Gastrocnemius medialis (tissue), 4 donors: ENCODE measurements around the gene IMMT.

Experiments used
- CTCF ChIP-seq, 5 experiments: fragments of 450-650 bp in 3 of 5; fragments of 200-600 bp in 2 of 5; sonication (generic) in 2 of 5; IDR thresholded peaks in 4 of 5; conservative IDR thresholded peaks in 1 of 5; 1 replicate in 4 of 5; 2 replicates in 1 of 5; pipeline ENCODE4 v1.5.1; 2016 to 2019; ENCODE audit warnings: antibody characterized with exemption in 5 of 5, mild to moderate bottlenecking in 3 of 5, moderate library complexity in 3 of 5
- POLR2A ChIP-seq, 2 donors: fragments of 450-650 bp; IDR thresholded peaks; one replicate each; pipeline ENCODE4 v1.6.1; 2017; ENCODE audit warnings: antibody characterized with exemption in 2 of 2, mild to moderate bottlenecking in 2 of 2, moderate library complexity in 2 of 2

- TF ChIP-seq CTCF (IDR thresholded peaks at IDR 0.05 in 4 of 5, conservative IDR thresholded peaks at IDR 0.05 in 1 of 5) = no peak
- no peak for TF ChIP-seq POLR2A (IDR thresholded peaks at IDR 0.05)
Observed at GRCh38 chr2:86227685-86228084, 32.4 kb upstream of the IMMT start.
